Measurements from ENCODE around the gene PTF1A.
"Not testable (repeated sequence)": the region's sequence is repeated elsewhere in the genome, so short reads cannot be mapped to it uniquely, and the experiment has no call there.

Gene PTF1A

GRCh38 chr10:23204773-23205172 lies 12.7 kb downstream of the PTF1A start:
- DNase-seq: no peak

GRCh38 chr10:23205972-23206642 lies 14.0 kb downstream of the PTF1A start:
- no peak for DNase-seq

GRCh38 chr10:23217471-23217870 lies 25.4 kb downstream of the PTF1A start:
- no peak for DNase-seq

- DNase-seq: no peak
These were observed 38.5 kb downstream of the PTF1A start for GRCh38 chr10:23230582-23230981.

- no peak for DNase-seq
These were observed 45.9 kb downstream of the PTF1A start for GRCh38 chr10:23238015-23238414.

- DNase-seq: not testable (repeated sequence)
These were observed 49.7 kb downstream of the PTF1A start for GRCh38 chr10:23241779-23242178.
